GM21381 (cell line): ENCODE measurements around the gene TEX19.

Source experiments
- ATAC-seq: cut with Tn5 transposase; IDR thresholded peaks from one replicate; pipeline ENCODE4 v1.9.1; 2021; ENCODE audit warnings: mild to moderate bottlenecking, moderate library complexity; ENCODE audit not compliant: unreplicated experiment

TEX19 gene

GRCh38 chr17:82358465-82359350, at the start of gene TEX19:
TEX19 (plus strand) TSS chr17:82359247; CDS start chr17:82362151, 2,904 bp downstream.
- no peak for ATAC-seq

- no peak for ATAC-seq
Observed at GRCh38 chr17:82309656-82310570, 49.1 kb upstream of the TEX19 start.

GRCh38 chr17:82310877-82311276, 48.2 kb upstream of the TEX19 start:
- no peak for ATAC-seq

- no peak for ATAC-seq
Observed at GRCh38 chr17:82311971-82312370, 47.1 kb upstream of the TEX19 start.

- ATAC-seq, result no peak
Observed at GRCh38 chr17:82313195-82314011, 45.6 kb upstream of the TEX19 start.

- no peak for ATAC-seq
Observed at GRCh38 chr17:82314012-82314726, 44.9 kb upstream of the TEX19 start.

GRCh38 chr17:82314727-82315605, 44.1 kb upstream of the TEX19 start:
- no peak for ATAC-seq

- ATAC-seq, result no peak
Observed at GRCh38 chr17:82315703-82316358, 43.2 kb upstream of the TEX19 start.

GRCh38 chr17:82316651-82317393, 42.2 kb upstream of the TEX19 start:
- ATAC-seq, result no peak

- ATAC-seq, result no peak
Observed at GRCh38 chr17:82317394-82318168, 41.5 kb upstream of the TEX19 start, which contains the start of gene CD7. CD7 (minus strand) TSS chr17:82317608; CDS start chr17:82317495, 113 bp downstream.

- ATAC-seq, result no peak
Observed at GRCh38 chr17:82318169-82318498, 40.9 kb upstream of the TEX19 start.

- ATAC-seq, result no peak
Observed at GRCh38 chr17:82318772-82319606, 40.1 kb upstream of the TEX19 start.

GRCh38 chr17:82319619-82320062, 39.4 kb upstream of the TEX19 start:
- ATAC-seq, result no peak

GRCh38 chr17:82320140-82320840, 38.8 kb upstream of the TEX19 start:
- no peak for ATAC-seq
